22Rv1 (cell line): ENCODE measurements around the gene SMYD2.

Experiments used
- CTCF ChIP-seq: fragments of 450-650 bp; IDR thresholded peaks from 2 replicates; pipeline ENCODE4 v1.5.1; 2017; ENCODE audit warnings: mild to moderate bottlenecking
- ZFX ChIP-seq: fragments of 450-650 bp; IDR thresholded peaks from 2 replicates; pipeline ENCODE4 v1.6.1; 2017; ENCODE audit warnings: antibody characterized with exemption, borderline replicate concordance

DNA sequence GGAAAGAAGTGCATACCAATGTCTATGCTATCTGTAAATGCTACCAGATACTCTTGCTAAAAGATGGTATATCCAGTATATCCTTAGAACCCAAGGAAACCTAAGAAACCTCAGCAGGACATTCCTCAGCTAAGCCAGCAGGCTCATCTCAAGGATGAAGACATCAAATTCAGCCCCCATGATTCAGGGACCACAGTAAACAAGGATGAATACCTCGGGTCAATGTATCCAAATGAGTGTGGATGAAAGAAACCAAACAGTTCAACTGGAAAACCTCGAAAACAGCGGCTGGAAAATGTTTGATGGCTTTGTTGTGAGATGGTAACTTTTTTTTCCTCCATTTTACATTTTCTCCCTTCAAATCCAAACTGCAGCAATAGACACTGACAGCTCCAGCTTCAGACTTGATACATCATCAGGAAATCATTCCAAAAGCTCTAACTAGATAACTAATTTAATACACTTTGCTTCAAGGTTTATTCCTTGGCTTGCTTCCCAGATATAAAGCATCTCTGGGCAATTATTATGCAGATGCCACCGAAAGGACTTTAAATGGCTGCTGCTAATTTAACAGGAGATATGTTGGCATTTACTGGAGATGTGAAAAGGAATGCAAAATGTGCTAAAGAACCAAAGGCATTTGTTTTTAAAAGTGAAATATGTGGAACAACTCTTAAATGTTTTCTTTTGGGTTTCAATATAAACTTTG is 73.6 kb downstream of the SMYD2 start:
- no peak for TF ChIP-seq CTCF
- TF ChIP-seq ZFX: no peak
